Sigmoid colon (tissue), 3 donors: ENCODE results near the gene DNAH5.

Experiments used
- POLR2A ChIP-seq, 2 donors: fragments of 450-650 bp; IDR thresholded peaks; one replicate each; pipeline ENCODE4 v1.6.1; 2016; ENCODE audit warnings: antibody characterized with exemption in 2 of 2, mild to moderate bottlenecking in 2 of 2, moderate library complexity in 2 of 2
- TF ChIP-seq, protein P1 (sequence below), 4 experiments: fragments of 450-650 bp in 3 of 4; fragments of 200-600 bp in 1 of 4; IDR thresholded peaks; one replicate each; pipeline ENCODE4 v1.5.1; 2016 to 2019; ENCODE audit warnings: antibody characterized with exemption in 4 of 4, mild to moderate bottlenecking in 3 of 4, moderate library complexity in 2 of 4

DNA sequence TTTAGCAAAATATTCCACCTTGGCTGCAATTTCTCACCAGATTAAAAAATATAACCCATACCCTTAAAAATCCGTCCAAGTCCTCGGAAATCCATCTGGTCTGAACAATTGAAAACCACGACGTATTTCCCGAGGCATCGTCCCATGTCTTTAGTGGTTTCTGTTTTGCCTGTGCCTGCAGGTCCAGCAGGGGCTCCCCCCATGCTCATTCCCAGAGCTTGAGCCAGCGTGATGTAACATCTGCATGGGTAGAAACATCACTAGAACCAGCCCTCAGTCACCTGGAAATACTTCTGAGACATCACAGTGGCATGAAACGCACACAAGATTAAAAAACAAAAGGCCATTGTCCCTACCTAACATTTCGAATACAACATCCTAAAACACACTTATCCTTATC lies 114.0 kb downstream of the DNAH5 start:
- no peak for TF ChIP-seq POLR2A (IDR thresholded peaks at IDR 0.05)
- TF ChIP-seq, protein P1, sequence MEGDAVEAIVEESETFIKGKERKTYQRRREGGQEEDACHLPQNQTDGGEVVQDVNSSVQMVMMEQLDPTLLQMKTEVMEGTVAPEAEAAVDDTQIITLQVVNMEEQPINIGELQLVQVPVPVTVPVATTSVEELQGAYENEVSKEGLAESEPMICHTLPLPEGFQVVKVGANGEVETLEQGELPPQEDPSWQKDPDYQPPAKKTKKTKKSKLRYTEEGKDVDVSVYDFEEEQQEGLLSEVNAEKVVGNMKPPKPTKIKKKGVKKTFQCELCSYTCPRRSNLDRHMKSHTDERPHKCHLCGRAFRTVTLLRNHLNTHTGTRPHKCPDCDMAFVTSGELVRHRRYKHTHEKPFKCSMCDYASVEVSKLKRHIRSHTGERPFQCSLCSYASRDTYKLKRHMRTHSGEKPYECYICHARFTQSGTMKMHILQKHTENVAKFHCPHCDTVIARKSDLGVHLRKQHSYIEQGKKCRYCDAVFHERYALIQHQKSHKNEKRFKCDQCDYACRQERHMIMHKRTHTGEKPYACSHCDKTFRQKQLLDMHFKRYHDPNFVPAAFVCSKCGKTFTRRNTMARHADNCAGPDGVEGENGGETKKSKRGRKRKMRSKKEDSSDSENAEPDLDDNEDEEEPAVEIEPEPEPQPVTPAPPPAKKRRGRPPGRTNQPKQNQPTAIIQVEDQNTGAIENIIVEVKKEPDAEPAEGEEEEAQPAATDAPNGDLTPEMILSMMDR (IDR thresholded peaks at IDR 0.05), result no peak
